ENCODE results near the gene FLNC. TPM values are rescaled to one million over a fixed set of nuclear protein-coding genes. Genes with fewer than 3 reads are reported as not detected.

The FLNC gene
- total RNA-seq, 1 donor from 2014 or later: 0.03 TPM

DNA sequence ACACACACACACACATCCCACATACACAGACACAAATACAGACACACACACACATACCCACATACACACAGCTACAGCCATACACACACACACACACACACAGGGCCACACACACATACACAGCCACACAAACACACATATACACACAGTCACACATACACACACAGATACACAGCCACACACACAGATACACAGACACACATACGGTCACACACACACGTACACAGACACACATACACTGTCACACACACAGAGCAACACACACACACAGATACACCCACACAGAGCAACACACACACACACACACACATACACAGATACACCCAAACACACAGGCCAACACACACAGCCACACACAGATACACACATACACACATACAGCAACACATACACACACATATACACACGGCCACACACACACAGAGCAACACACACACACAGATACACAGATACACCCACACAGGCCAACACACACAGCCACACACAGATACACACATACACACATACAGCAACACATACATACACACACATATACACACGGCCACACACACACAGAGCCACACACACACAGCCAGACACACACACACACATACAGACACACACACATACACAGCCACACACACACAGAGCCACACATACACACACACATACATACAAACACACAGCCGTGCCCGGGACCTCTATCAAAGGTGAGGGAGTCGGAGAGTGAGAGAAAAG, 58.0 kb downstream of the FLNC start:
- Mint-ChIP-seq H3K4me1 (ENCODE audit: low read depth) (no peaks in the 10 kb centered on the region), H3K27ac (no peak overlapping the region), H3K27me3 (ENCODE audit: insufficient read depth) (peaks cover 11% of the 10 kb centered on the region), H3K4me3 (no peak overlapping the region), H3K9me3 (no peaks in the 10 kb centered on the region), H3K36me3 (ENCODE audit: low read depth) (no peaks in the 10 kb centered on the region)
- intact Hi-C loops (cut with micrococcal nuclease): no loop called here
- no peak for DNase-seq (ENCODE audit: low spot score)

GRCh38 chr7:128888756-128889095, 58.5 kb downstream of the FLNC start:
- intact Hi-C loops (cut with micrococcal nuclease): no loop called here
- no peaks in the 10 kb centered on the region for H3K9me3 Mint-ChIP-seq
- no peak for DNase-seq (ENCODE audit: low spot score)
- H3K36me3 Mint-ChIP-seq (ENCODE audit: low read depth): no peaks in the 10 kb centered on the region
- H3K4me1 Mint-ChIP-seq (ENCODE audit: low read depth): no peaks in the 10 kb centered on the region
- H3K27me3 Mint-ChIP-seq (ENCODE audit: insufficient read depth): peaks cover 11% of the 10 kb centered on the region
- H3K4me3 Mint-ChIP-seq: no peak overlapping the region
- H3K27ac Mint-ChIP-seq: no peak overlapping the region

GRCh38 chr7:128889121-128889520, 58.9 kb downstream of the FLNC start:
- no peaks in the 10 kb centered on the region for H3K4me1 Mint-ChIP-seq (ENCODE audit: low read depth)
- no peak overlapping the region for H3K27ac Mint-ChIP-seq
- no peaks in the 10 kb centered on the region for H3K9me3 Mint-ChIP-seq
- intact Hi-C loops (cut with micrococcal nuclease): no loop called here
- peaks cover 11% of the 10 kb centered on the region for H3K27me3 Mint-ChIP-seq (ENCODE audit: insufficient read depth)
- no peak overlapping the region for H3K4me3 Mint-ChIP-seq
- no peaks in the 10 kb centered on the region for H3K36me3 Mint-ChIP-seq (ENCODE audit: low read depth)
- DNase-seq (ENCODE audit: low spot score): no peak

- no peaks in the 10 kb centered on the region for H3K36me3 Mint-ChIP-seq (ENCODE audit: low read depth)
- intact Hi-C loops (cut with micrococcal nuclease): no loop called here
- no peak for DNase-seq (ENCODE audit: low spot score)
- H3K4me1 Mint-ChIP-seq (ENCODE audit: low read depth): no peaks in the 10 kb centered on the region
- no peak overlapping the region for H3K27ac Mint-ChIP-seq
- peaks cover 12% of the 10 kb centered on the region for H3K27me3 Mint-ChIP-seq (ENCODE audit: insufficient read depth)
- H3K9me3 Mint-ChIP-seq: no peaks in the 10 kb centered on the region
- no peak overlapping the region for H3K4me3 Mint-ChIP-seq
Measured at GRCh38 chr7:128890306-128891109, 60.3 kb downstream of the FLNC start.

- no peaks in the 10 kb centered on the region for H3K4me1 Mint-ChIP-seq (ENCODE audit: low read depth)
- intact Hi-C loops (cut with micrococcal nuclease): no loop called here
- peaks cover 15% of the 10 kb centered on the region for H3K27me3 Mint-ChIP-seq (ENCODE audit: insufficient read depth)
- no peak overlapping the region for H3K27ac Mint-ChIP-seq
- no peak overlapping the region for H3K4me3 Mint-ChIP-seq
- DNase-seq (ENCODE audit: low spot score): no peak
- H3K36me3 Mint-ChIP-seq (ENCODE audit: low read depth): no peaks in the 10 kb centered on the region
- H3K9me3 Mint-ChIP-seq: no peaks in the 10 kb centered on the region
Measured at GRCh38 chr7:128891110-128891941, 61.1 kb downstream of the FLNC start.

DNA sequence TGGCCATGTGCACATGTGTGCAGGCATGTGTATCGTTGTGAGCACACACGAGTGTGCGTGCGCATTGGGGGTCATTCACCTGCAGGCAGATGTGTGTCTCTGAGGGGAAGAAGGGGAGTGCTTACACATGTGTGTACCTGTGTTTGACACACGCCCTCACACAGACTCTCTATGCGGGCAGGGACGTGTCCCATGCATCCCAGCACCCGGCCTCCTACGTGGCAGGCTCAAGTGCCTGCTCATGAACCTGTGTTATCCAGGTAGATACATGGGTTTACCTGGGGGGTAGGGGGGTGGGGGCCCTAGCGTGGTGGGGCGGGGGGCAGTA, 61.7 kb downstream of the FLNC start:
- H3K4me1 Mint-ChIP-seq (ENCODE audit: low read depth): no peaks in the 10 kb centered on the region
- intact Hi-C loops (cut with micrococcal nuclease): no loop called here
- peaks cover 16% of the 10 kb centered on the region for H3K27me3 Mint-ChIP-seq (ENCODE audit: insufficient read depth)
- no peak overlapping the region for H3K27ac Mint-ChIP-seq
- H3K9me3 Mint-ChIP-seq: no peaks in the 10 kb centered on the region
- DNase-seq (ENCODE audit: low spot score): no peak
- no peak overlapping the region for H3K4me3 Mint-ChIP-seq
- H3K36me3 Mint-ChIP-seq (ENCODE audit: low read depth): no peaks in the 10 kb centered on the region

- intact Hi-C loops (cut with micrococcal nuclease): no loop called here
- Mint-ChIP-seq H3K36me3 (ENCODE audit: low read depth) (no peaks in the 10 kb centered on the region), H3K27ac (no peak overlapping the region)
Measured at GRCh38 chr7:128892521-128893250, 62.5 kb downstream of the FLNC start.

GRCh38 chr7:128893251-128894100, 63.3 kb downstream of the FLNC start:
- H3K27me3 Mint-ChIP-seq (ENCODE audit: insufficient read depth): peaks cover 20% of the 10 kb centered on the region
- peaks cover 2% of the 10 kb centered on the region for H3K9me3 Mint-ChIP-seq
- DNase-seq (ENCODE audit: low spot score): no peak
- H3K4me1 Mint-ChIP-seq (ENCODE audit: low read depth): no peaks in the 10 kb centered on the region
- intact Hi-C loops (cut with micrococcal nuclease): no loop called here
- H3K36me3 Mint-ChIP-seq (ENCODE audit: low read depth): no peaks in the 10 kb centered on the region
- H3K4me3 Mint-ChIP-seq: no peak overlapping the region
- H3K27ac Mint-ChIP-seq: no peak overlapping the region

More at GRCh38 chr7:128892521-128893250, 62.5 kb downstream of the FLNC start:
- H3K4me1 Mint-ChIP-seq (ENCODE audit: low read depth): no peaks in the 10 kb centered on the region
- no peak for DNase-seq (ENCODE audit: low spot score)
- H3K4me3 Mint-ChIP-seq: no peak overlapping the region
- H3K27me3 Mint-ChIP-seq (ENCODE audit: insufficient read depth): peaks cover 17% of the 10 kb centered on the region
- H3K9me3 Mint-ChIP-seq: no peaks in the 10 kb centered on the region

GRCh38 chr7:128894101-128894440, 63.9 kb downstream of the FLNC start:
- Mint-ChIP-seq H3K27me3 (ENCODE audit: insufficient read depth) (peaks cover 21% of the 10 kb centered on the region), H3K27ac (no peak overlapping the region), H3K4me1 (ENCODE audit: low read depth) (no peaks in the 10 kb centered on the region), H3K9me3 (peaks cover 5% of the 10 kb centered on the region), H3K36me3 (ENCODE audit: low read depth) (no peaks in the 10 kb centered on the region), H3K4me3 (no peak overlapping the region)
- no peak for DNase-seq (ENCODE audit: low spot score)
- intact Hi-C loops (cut with micrococcal nuclease): no loop called here

- no peak overlapping the region for H3K4me3 Mint-ChIP-seq
- no peak overlapping the region for H3K27ac Mint-ChIP-seq
- no peaks in the 10 kb centered on the region for H3K4me1 Mint-ChIP-seq (ENCODE audit: low read depth)
- no peaks in the 10 kb centered on the region for H3K36me3 Mint-ChIP-seq (ENCODE audit: low read depth)
- H3K9me3 Mint-ChIP-seq: peaks cover 8% of the 10 kb centered on the region
- DNase-seq (ENCODE audit: low spot score): no peak
- intact Hi-C loops (cut with micrococcal nuclease): no loop called here
- H3K27me3 Mint-ChIP-seq (ENCODE audit: insufficient read depth): peaks cover 13% of the 10 kb centered on the region
Measured at GRCh38 chr7:128895320-128895719, 65.1 kb downstream of the FLNC start.

DNA sequence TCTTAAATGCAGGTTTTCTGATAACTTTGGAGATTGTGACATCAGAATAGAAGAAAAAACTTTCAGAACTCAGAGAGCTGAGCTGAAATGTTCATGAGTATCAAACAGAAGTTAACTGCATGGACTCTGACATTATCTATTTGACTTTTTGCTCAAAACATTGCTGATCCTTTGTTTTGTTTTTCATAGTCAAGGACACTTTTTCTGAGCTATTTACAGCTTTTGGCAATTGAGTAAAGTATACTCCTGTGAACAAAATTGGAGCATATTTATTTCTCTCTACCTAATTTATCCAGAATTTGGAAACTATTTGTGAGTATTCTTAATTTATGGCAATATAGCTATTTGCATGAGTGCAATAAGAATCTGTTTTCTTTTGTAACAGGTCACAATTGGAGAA, 69.2 kb downstream of the FLNC start:
- Mint-ChIP-seq H3K4me3 (no peak overlapping the region), H3K36me3 (ENCODE audit: low read depth) (no peaks in the 10 kb centered on the region), H3K27ac (no peak overlapping the region), H3K9me3 (peaks cover 10% of the 10 kb centered on the region), H3K4me1 (ENCODE audit: low read depth) (no peaks in the 10 kb centered on the region), H3K27me3 (ENCODE audit: insufficient read depth) (peaks cover 18% of the 10 kb centered on the region)
- DNase-seq (ENCODE audit: low spot score): no peak
- intact Hi-C loops (cut with micrococcal nuclease): no loop called here

GRCh38 chr7:128900237-128900636, 70.0 kb downstream of the FLNC start:
- H3K4me1 Mint-ChIP-seq (ENCODE audit: low read depth): no peaks in the 10 kb centered on the region
- no peak overlapping the region for H3K4me3 Mint-ChIP-seq
- intact Hi-C loops (cut with micrococcal nuclease): no loop called here
- no peaks in the 10 kb centered on the region for H3K36me3 Mint-ChIP-seq (ENCODE audit: low read depth)
- no peak overlapping the region for H3K27ac Mint-ChIP-seq
- DNase-seq (ENCODE audit: low spot score): no peak
- peaks cover 10% of the 10 kb centered on the region for H3K9me3 Mint-ChIP-seq
- H3K27me3 Mint-ChIP-seq (ENCODE audit: insufficient read depth): peaks cover 18% of the 10 kb centered on the region
